Measurements from ENCODE around the gene CPT1B.
A peak's percentile ranks its signal among the peaks of the same experiment; 100 is the strongest.

CPT1B gene

GRCh38 chr22:50577987-50578775 is at the start of gene CPT1B:
TSS of gene CPT1B (minus strand) at chr22:50578427. CDS start at chr22:50577915, 512 bp downstream.
- no peak within 1 kb of the TSS for H3K4me3 ChIP-seq (ENCODE audit: control insufficient read depth, low read depth, low read length)
- DNase-seq (ENCODE audit: low read depth) = no peak
- peak; percentile 20 for TF ChIP-seq CTCF (IDR thresholded peaks at IDR 0.05; ENCODE audit: control insufficient read depth, insufficient read depth, low read depth, low read length, missing control alignments)

- peak overlapping the region; percentile 98 for H3K4me3 ChIP-seq (ENCODE audit: control insufficient read depth, low read depth, low read length)
- TF ChIP-seq CTCF (IDR thresholded peaks at IDR 0.05; ENCODE audit: control insufficient read depth, insufficient read depth, low read depth, low read length, missing control alignments) = no peak
- DNase-seq (ENCODE audit: low read depth) = no peak
These were observed 48.8 kb upstream of the CPT1B start for GRCh38 chr22:50626850-50627641.

GRCh38 chr22:50626314-50626849 is 48.2 kb upstream of the CPT1B start:
- DNase-seq (ENCODE audit: low read depth) = no peak
- H3K4me3 ChIP-seq (ENCODE audit: control insufficient read depth, low read depth, low read length) = no peak overlapping the region
- TF ChIP-seq CTCF (IDR thresholded peaks at IDR 0.05; ENCODE audit: control insufficient read depth, insufficient read depth, low read depth, low read length, missing control alignments) = peak; percentile 2

- no peak overlapping the region for H3K4me3 ChIP-seq (ENCODE audit: control insufficient read depth, low read depth, low read length)
- DNase-seq (ENCODE audit: low read depth) = no peak
- TF ChIP-seq CTCF (IDR thresholded peaks at IDR 0.05; ENCODE audit: control insufficient read depth, insufficient read depth, low read depth, low read length, missing control alignments) = no peak
These were observed 47.5 kb upstream of the CPT1B start for GRCh38 chr22:50625568-50626313.

GRCh38 chr22:50625131-50625567 is 46.9 kb upstream of the CPT1B start:
- TF ChIP-seq CTCF (IDR thresholded peaks at IDR 0.05; ENCODE audit: control insufficient read depth, insufficient read depth, low read depth, low read length, missing control alignments) = no peak
- no peak for DNase-seq (ENCODE audit: low read depth)
- H3K4me3 ChIP-seq (ENCODE audit: control insufficient read depth, low read depth, low read length) = no peak overlapping the region

All from AG09309 (cell line).